SK-MEL-5 (cell line): ENCODE data around the gene GZMM. TPM values are rescaled to one million over a fixed set of nuclear protein-coding genes. Genes with fewer than 3 reads are reported as not detected.

Experiments used
- total RNA-seq: library from RNA; depleted of rRNA; stranded (reverse); fragments of >200 nt; shearing (Covaris generic); gene quantifications from 2 replicates; pipeline ENCODE4 v1.2.3, GENCODE V29; 2014; rRNA removed

Gene GZMM
- total RNA-seq, 1 experiment from 2014 or later = 0.21 TPM

Other genes starting within 250 kb of the GZMM start
- 8.2 and 8.4 TPM in 2 replicates for gene MIER2, start 199.3 kb upstream of the GZMM start, total RNA-seq
- gene C2CD4C, start 134.9 kb upstream of the GZMM start, total RNA-seq = 0.80 and 1.1 TPM in 2 replicates
- 6.7 and 7.0 TPM in 2 replicates for gene SHC2, start 83.0 kb upstream of the GZMM start, total RNA-seq
- not detected in 2 replicates for gene MADCAM1, start 47.6 kb upstream of the GZMM start, total RNA-seq
- gene TPGS1, start 36.6 kb upstream of the GZMM start, total RNA-seq = 19.5 and 26.4 TPM in 2 replicates
- 51.0 and 52.7 TPM in 2 replicates for gene CDC34, start 12.3 kb upstream of the GZMM start, total RNA-seq
- 399 and 435 TPM in 2 replicates for gene BSG, start 28.5 kb downstream of the GZMM start, total RNA-seq
- gene HCN2, start 45.8 kb downstream of the GZMM start, total RNA-seq = 1.1 and 1.2 TPM in 2 replicates
- gene POLRMT, start 89.5 kb downstream of the GZMM start, total RNA-seq = 29.0 and 37.3 TPM in 2 replicates
- gene FGF22, start 95.8 kb downstream of the GZMM start, total RNA-seq = 0.24 TPM in 1 of 2 replicates, not detected in the other
- gene RNF126, start 119.2 kb downstream of the GZMM start, total RNA-seq = 29.6 and 30.0 TPM in 2 replicates
- 6.4 and 7.8 TPM in 2 replicates for gene FSTL3, start 132.3 kb downstream of the GZMM start, total RNA-seq
- gene PRSS57, start 151.4 kb downstream of the GZMM start, total RNA-seq = not detected in 2 replicates
- 4.0 and 4.3 TPM in 2 replicates for gene PALM, start 164.9 kb downstream of the GZMM start, total RNA-seq
- not detected in 2 replicates for gene MISP, start 207.1 kb downstream of the GZMM start, total RNA-seq